Brain microvascular endothelial cell (primary cell): ENCODE results near the gene CHRM3.

Source experiments
- DNase-seq: peaks from one replicate; pipeline ENCODE4 v3.0.0-alpha.2; 2020
- H3K27ac ChIP-seq: fragments of 250-450 bp; sonication (Bioruptor Pico); 2 replicates; pipeline ENCODE4 v1.5.1; 2020; ENCODE audit warnings: mild to moderate bottlenecking, moderate library complexity
- H3K27me3 ChIP-seq: fragments of 250-450 bp; sonication (Bioruptor Pico); replicated peaks from 2 replicates; pipeline ENCODE4 v1.5.1; 2020; ENCODE audit warnings: mild to moderate bottlenecking
- H3K36me3 ChIP-seq: fragments of 250-450 bp; sonication (Bioruptor Pico); replicated peaks from 2 replicates; pipeline ENCODE4 v1.5.1; 2020; ENCODE audit warnings: mild to moderate bottlenecking
- H3K4me3 ChIP-seq: 2 replicates; pipeline ENCODE4 v1.5.1; 2011; ENCODE audit warnings: low read depth, mild to moderate bottlenecking, control low read depth, low read length, moderate library complexity
- CTCF ChIP-seq: IDR thresholded peaks from 2 replicates; pipeline ENCODE4 v1.5.1; 2011; ENCODE audit warnings: low read depth, mild to moderate bottlenecking, moderate library complexity, low read length, control low read depth, inconsistent platforms; ENCODE audit errors: missing control alignments
- in situ Hi-C: cut with HindIII; loops from 2 replicates; pipeline ENCODE4 v1.10.0; 2017; ENCODE audit warnings: low sequenced_read_pairs, low pct_ligation_motif_present

The CHRM3 gene

GRCh38 chr1:239386453-239387303 is at the start of gene CHRM3:
CHRM3 (plus strand) TSS chr1:239386568; CDS start chr1:239907452, 520,884 bp downstream.
- no peak within 1 kb of the TSS for H3K27ac ChIP-seq
- in situ Hi-C loops = no loop called here
- TF ChIP-seq CTCF = no peak
- H3K36me3 ChIP-seq = no peaks in the 10 kb centered on the region
- H3K4me3 ChIP-seq = peak within 1 kb of the TSS; percentile 27
- peaks cover 28% of the 10 kb centered on the region for H3K27me3 ChIP-seq
- no peak for DNase-seq

- no peak overlapping the region for H3K4me3 ChIP-seq
- TF ChIP-seq CTCF = no peak
- H3K27ac ChIP-seq = no peak overlapping the region
- in situ Hi-C loops = no loop called here
- no peak for DNase-seq
- H3K27me3 ChIP-seq = no peaks in the 10 kb centered on the region
- H3K36me3 ChIP-seq = no peaks in the 10 kb centered on the region
Observed at GRCh38 chr1:239337799-239338430, 48.5 kb upstream of the CHRM3 start.

GRCh38 chr1:239347776-239348175 is 38.6 kb upstream of the CHRM3 start:
- Histone ChIP-seq H3K36me3 (no peaks in the 10 kb centered on the region), H3K27me3 (no peaks in the 10 kb centered on the region), H3K4me3 (no peak overlapping the region), H3K27ac (no peak overlapping the region)
- in situ Hi-C loops = no loop called here
- no peak for DNase-seq
- no peak for TF ChIP-seq CTCF

- TF ChIP-seq CTCF = no peak
- DNase-seq = no peak
- H3K27ac ChIP-seq = no peak overlapping the region
- no peak overlapping the region for H3K4me3 ChIP-seq
- H3K36me3 ChIP-seq = no peaks in the 10 kb centered on the region
- H3K27me3 ChIP-seq = no peaks in the 10 kb centered on the region
- in situ Hi-C loops = no loop called here
Observed at GRCh38 chr1:239348635-239349353, 37.6 kb upstream of the CHRM3 start.

- Histone ChIP-seq H3K27me3 (no peaks in the 10 kb centered on the region), H3K4me3 (no peak overlapping the region), H3K36me3 (no peaks in the 10 kb centered on the region), H3K27ac (no peak overlapping the region)
- DNase-seq = no peak
- in situ Hi-C loops = no loop called here
- no peak for TF ChIP-seq CTCF
Observed at GRCh38 chr1:239349699-239350098, 36.7 kb upstream of the CHRM3 start.
